Skeletal muscle tissue (tissue), 4 donors: Measurements from ENCODE around the gene NSFL1C. TPM values are rescaled to one million over a fixed set of nuclear protein-coding genes. Genes with fewer than 3 reads are reported as not detected.

ENCODE experiments used
- H3K27ac ChIP-seq: one replicate; pipeline ENCODE4 v1.7.0; 2013; ENCODE audit warnings: mild to moderate bottlenecking, low read depth, low read length, inconsistent platforms
- H3K27me3 ChIP-seq, 3 donors: one replicate each; pipeline ENCODE4 v1.7.0; 2013; ENCODE audit warnings: low read length in 3 of 3; ENCODE audit not compliant: control insufficient read depth in 3 of 3, insufficient read depth in 3 of 3
- H3K36me3 ChIP-seq, 3 donors: one replicate each; pipeline ENCODE4 v1.7.0; 2013; ENCODE audit warnings: low read length in 3 of 3; ENCODE audit not compliant: control insufficient read depth in 3 of 3, insufficient read depth in 3 of 3
- H3K4me1 ChIP-seq, 3 donors: one replicate each; pipeline ENCODE4 v1.7.0; 2013; ENCODE audit warnings: low read length in 3 of 3, mild to moderate bottlenecking in 3 of 3; ENCODE audit not compliant: control insufficient read depth in 3 of 3, insufficient read depth in 3 of 3
- H3K4me3 ChIP-seq, 3 donors: one replicate each; pipeline ENCODE4 v1.7.0; 2013; ENCODE audit warnings: low read length in 3 of 3
- H3K9ac ChIP-seq, 3 donors: one replicate each; pipeline ENCODE4 v1.7.0; 2013; ENCODE audit warnings: low read length in 3 of 3, mild to moderate bottlenecking in 3 of 3, moderate library complexity in 2 of 3, low read depth in 1 of 3
- H3K9me3 ChIP-seq, 3 donors: one replicate each; pipeline ENCODE4 v1.7.0; 2013; ENCODE audit warnings: low read length in 3 of 3; ENCODE audit not compliant: control insufficient read depth in 3 of 3
- total RNA-seq: library from RNA; depleted of rRNA; stranded (reverse); fragments of >200 nt; gene quantifications from one replicate; pipeline ENCODE4 v1.2.3, GENCODE V29; 2014
- donor health status: Osteomylitis.

Gene NSFL1C
- total RNA-seq, 1 donor from 2014 or later = 28.7 TPM

- peaks cover 31 to 45% (median 33%) of the 10 kb centered on the region in 3 donors for H3K4me1 ChIP-seq
- H3K27ac ChIP-seq = no peak overlapping the region
- no peaks in the 10 kb centered on the region for H3K9me3 ChIP-seq
- H3K9ac ChIP-seq = no peak overlapping the region
- no peaks in the 10 kb centered on the region for H3K27me3 ChIP-seq
- H3K36me3 ChIP-seq = peaks cover 10 to 58% (median 53%) of the 10 kb centered on the region in 3 donors
- H3K4me3 ChIP-seq = no peak overlapping the region
Observed at GRCh38 chr20:1462834-1463233, 3.8 kb downstream of the NSFL1C start.

DNA sequence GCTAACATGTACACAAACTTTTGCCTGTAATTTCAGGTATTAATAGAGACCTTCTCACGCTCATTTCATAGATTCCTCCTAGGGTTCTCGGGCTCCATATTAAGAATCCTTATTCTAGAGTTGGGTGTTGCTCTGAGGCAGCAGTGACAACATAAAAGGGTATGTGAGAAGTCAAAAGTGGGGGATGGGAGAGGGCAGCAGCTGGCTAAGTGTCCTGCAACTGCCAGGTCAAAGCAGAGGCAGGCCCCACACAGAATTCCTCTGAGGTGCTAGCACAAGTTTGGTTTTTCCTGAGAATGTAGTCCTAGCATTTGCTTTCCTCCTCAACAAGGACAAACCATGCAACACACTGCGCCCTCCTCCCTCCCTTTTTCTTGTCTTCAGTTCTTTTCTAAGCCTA lies 4.6 kb downstream of the NSFL1C start:
- Histone ChIP-seq H3K27me3 (no peaks in the 10 kb centered on the region), H3K36me3 (peaks cover 10 to 66% (median 61%) of the 10 kb centered on the region in 3 donors), H3K9me3 (no peaks in the 10 kb centered on the region), H3K9ac (no peak overlapping the region), H3K4me1 (peaks cover 27 to 40% (median 29%) of the 10 kb centered on the region in 3 donors), H3K27ac (no peak overlapping the region), H3K4me3 (no peak overlapping the region)

DNA sequence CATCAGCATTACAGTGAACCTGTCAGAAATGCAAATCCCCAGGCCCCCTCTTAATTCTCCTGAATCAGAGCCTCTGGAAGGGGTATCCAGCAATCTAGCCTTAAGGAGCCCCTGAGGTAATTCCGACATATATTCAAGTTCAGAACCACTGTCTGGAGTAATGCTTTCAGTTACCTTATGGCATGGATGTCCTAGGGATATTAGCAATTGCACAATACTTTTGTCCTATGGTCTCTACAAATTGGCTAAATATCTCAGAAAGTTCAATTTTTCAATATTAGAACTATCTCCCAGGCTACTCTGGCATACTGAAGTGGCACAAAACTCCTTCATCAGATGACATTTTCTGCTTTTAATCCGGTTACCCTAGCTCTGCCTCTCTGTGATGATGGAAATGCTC lies 6.4 kb downstream of the NSFL1C start:
- no peaks in the 10 kb centered on the region for H3K27me3 ChIP-seq
- H3K9ac ChIP-seq = no peak overlapping the region
- no peak overlapping the region for H3K4me3 ChIP-seq
- no peak overlapping the region for H3K27ac ChIP-seq
- H3K9me3 ChIP-seq = no peaks in the 10 kb centered on the region
- peaks cover 22 to 81% (median 74%) of the 10 kb centered on the region in 3 donors for H3K36me3 ChIP-seq
- peaks cover 18 to 27% (median 19%) of the 10 kb centered on the region in 3 donors for H3K4me1 ChIP-seq

GRCh38 chr20:1457992-1458391 lies 8.7 kb downstream of the NSFL1C start:
- Histone ChIP-seq H3K36me3 (peaks cover 35 to 88% (median 83%) of the 10 kb centered on the region in 3 donors), H3K27me3 (no peaks in the 10 kb centered on the region), H3K9me3 (no peaks in the 10 kb centered on the region), H3K4me1 (peaks cover 0 to 5% (median 3%) of the 10 kb centered on the region in 3 donors), H3K27ac (no peak overlapping the region), H3K9ac (no peak overlapping the region), H3K4me3 (no peak overlapping the region)

- H3K9ac ChIP-seq = no peak overlapping the region
- H3K9me3 ChIP-seq = no peaks in the 10 kb centered on the region
- peaks cover 51 to 95% (median 86%) of the 10 kb centered on the region in 3 donors for H3K36me3 ChIP-seq
Observed at GRCh38 chr20:1456300-1456699, 10.3 kb downstream of the NSFL1C start.

DNA sequence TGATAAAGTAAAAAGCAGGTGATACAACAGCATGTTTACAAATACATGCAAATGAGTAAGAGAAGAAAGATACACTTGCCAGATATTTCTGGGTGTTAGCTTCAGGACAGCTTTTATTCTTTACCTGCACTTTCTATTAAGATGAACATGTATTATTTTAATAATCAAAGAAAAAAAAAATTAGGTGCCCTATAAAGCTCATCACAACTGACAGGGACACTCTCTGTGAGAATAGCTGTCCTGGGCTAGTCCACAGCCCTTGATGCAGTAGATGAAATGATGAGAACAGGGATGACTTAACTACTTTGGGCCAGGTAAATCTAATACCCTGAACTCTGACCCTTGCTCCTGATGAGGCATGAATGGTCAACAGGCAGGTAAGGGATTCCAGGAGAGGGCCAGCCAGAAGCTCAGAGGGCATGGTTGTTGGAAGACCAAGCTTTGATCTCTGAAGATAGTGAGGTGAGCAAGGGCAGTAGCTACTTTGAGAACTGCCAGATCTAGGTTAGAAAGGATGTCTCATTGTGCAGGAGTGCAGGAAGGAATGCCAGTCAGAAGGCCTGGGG lies 15.6 kb downstream of the NSFL1C start:
- peaks cover 77 to 94% (median 93%) of the 10 kb centered on the region in 3 donors for H3K36me3 ChIP-seq
- peaks cover 0 to 2% (median 0%) of the 10 kb centered on the region in 3 donors for H3K9me3 ChIP-seq
- H3K4me3 ChIP-seq = no peak overlapping the region
- no peaks in the 10 kb centered on the region for H3K27me3 ChIP-seq
- no peak overlapping the region for H3K27ac ChIP-seq
- no peak overlapping the region for H3K9ac ChIP-seq
- H3K4me1 ChIP-seq = no peaks in the 10 kb centered on the region

More at GRCh38 chr20:1456300-1456699, 10.3 kb downstream of the NSFL1C start:
- H3K27ac ChIP-seq = no peak overlapping the region
- H3K27me3 ChIP-seq = no peaks in the 10 kb centered on the region
- no peaks in the 10 kb centered on the region for H3K4me1 ChIP-seq
- H3K4me3 ChIP-seq = no peak overlapping the region

GRCh38 chr20:1449370-1449769 lies 17.3 kb downstream of the NSFL1C start:
- no peaks in the 10 kb centered on the region for H3K27me3 ChIP-seq
- H3K27ac ChIP-seq = no peak overlapping the region
- no peak overlapping the region for H3K9ac ChIP-seq

DNA sequence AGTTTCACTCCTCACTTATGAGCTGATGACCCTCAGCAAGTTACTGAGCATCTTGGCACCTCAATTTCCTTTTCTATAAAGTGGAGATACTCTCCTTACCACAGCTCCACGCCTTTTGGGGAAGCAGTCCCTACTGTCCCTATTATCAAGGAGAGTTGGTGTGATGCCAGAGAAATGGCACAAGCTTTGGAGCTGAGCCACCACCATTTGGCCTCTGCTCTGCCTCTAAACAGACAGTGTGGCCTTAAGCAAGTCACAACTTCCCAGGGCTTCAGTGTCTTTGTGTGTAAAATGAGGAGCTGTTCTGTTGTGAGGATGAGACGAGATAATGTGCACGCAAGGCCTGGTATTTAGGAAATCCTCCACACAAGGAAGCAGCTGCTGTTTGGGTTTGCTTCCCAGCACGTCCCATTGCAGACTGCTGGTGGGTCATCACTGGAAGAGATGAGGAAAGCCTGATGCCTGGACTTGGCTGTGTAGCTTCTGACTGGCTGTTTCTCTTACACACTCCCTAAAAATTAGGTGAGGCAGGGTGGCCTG lies 18.5 kb downstream of the NSFL1C start:
- Histone ChIP-seq H3K4me3 (no peak overlapping the region), H3K9me3 (peaks cover 0 to 2% (median 0%) of the 10 kb centered on the region in 3 donors), H3K27ac (no peak overlapping the region), H3K27me3 (no peaks in the 10 kb centered on the region), H3K36me3 (peaks cover 78 to 95% (median 94%) of the 10 kb centered on the region in 3 donors), H3K9ac (no peak overlapping the region), H3K4me1 (no peaks in the 10 kb centered on the region)

More at GRCh38 chr20:1449370-1449769, 17.3 kb downstream of the NSFL1C start:
- Histone ChIP-seq H3K36me3 (peaks cover 79 to 96% (median 93%) of the 10 kb centered on the region in 3 donors), H3K9me3 (peaks cover 0 to 2% (median 0%) of the 10 kb centered on the region in 3 donors), H3K4me3 (no peak overlapping the region), H3K4me1 (no peaks in the 10 kb centered on the region)

DNA sequence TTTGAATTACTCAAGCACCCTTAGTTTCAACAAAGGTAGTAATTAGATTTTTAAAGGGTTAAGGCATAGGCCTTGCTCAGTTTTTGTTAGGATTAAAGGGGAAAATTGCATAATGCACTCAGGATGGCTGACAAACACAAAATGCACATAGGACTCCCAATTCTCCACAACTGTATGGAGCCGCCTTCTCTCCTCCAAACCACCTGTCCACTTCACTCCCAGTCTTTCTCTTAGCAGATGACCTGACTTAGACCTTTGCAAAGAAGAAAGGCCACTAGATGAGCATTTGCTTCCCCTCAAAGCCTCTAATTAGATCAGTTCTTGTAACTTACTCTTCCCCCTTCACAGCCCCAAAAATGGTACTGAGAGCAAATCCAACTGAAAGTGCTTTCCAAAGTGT lies 20.1 kb downstream of the NSFL1C start:
- H3K4me1 ChIP-seq = no peaks in the 10 kb centered on the region
- H3K27me3 ChIP-seq = no peaks in the 10 kb centered on the region
- peaks cover 0 to 2% (median 0%) of the 10 kb centered on the region in 3 donors for H3K9me3 ChIP-seq
- no peak overlapping the region for H3K4me3 ChIP-seq
- no peak overlapping the region for H3K27ac ChIP-seq
- H3K36me3 ChIP-seq = peaks cover 72 to 94% (median 94%) of the 10 kb centered on the region in 3 donors
- H3K9ac ChIP-seq = no peak overlapping the region

- H3K9ac ChIP-seq = no peak overlapping the region
- no peaks in the 10 kb centered on the region for H3K27me3 ChIP-seq
- no peaks in the 10 kb centered on the region for H3K9me3 ChIP-seq
- H3K27ac ChIP-seq = no peak overlapping the region
- H3K4me1 ChIP-seq = no peaks in the 10 kb centered on the region
- peaks cover 55 to 88% (median 79%) of the 10 kb centered on the region in 3 donors for H3K36me3 ChIP-seq
- H3K4me3 ChIP-seq = no peak overlapping the region
Observed at GRCh38 chr20:1443085-1443484, 23.6 kb downstream of the NSFL1C start.
